Measurements from ENCODE around the gene ADGRA1. TPM values are rescaled to one million over a fixed set of nuclear protein-coding genes. Genes with fewer than 3 reads are reported as not detected.

Gene ADGRA1
- total RNA-seq, 4 donors from 2014 or later, result not detected

- no peak for DNase-seq
- Histone ChIP-seq H3K27ac (no peak overlapping the region), H3K9me3 (no peaks in the 10 kb centered on the region), H3K27me3 (peaks cover 0 to 17% (median 0%) of the 10 kb centered on the region in 4 donors), H3K4me3 (no peak overlapping the region), H3K36me3 (no peaks in the 10 kb centered on the region), H3K4me1 (no peaks in the 10 kb centered on the region)
- TF ChIP-seq POLR2A (IDR thresholded peaks at IDR 0.05) (no peak), CTCF (IDR thresholded peaks at IDR 0.05) (no peak)
- 73 to 85% methylated on average over 11 of the region's 11 CpGs for WGBS, 2 donors
- intact Hi-C loops (cut with DNase I), result no loop called here
These were observed 42.9 kb downstream of the ADGRA1 start for GRCh38 chr10:133130602-133131001.

DNA sequence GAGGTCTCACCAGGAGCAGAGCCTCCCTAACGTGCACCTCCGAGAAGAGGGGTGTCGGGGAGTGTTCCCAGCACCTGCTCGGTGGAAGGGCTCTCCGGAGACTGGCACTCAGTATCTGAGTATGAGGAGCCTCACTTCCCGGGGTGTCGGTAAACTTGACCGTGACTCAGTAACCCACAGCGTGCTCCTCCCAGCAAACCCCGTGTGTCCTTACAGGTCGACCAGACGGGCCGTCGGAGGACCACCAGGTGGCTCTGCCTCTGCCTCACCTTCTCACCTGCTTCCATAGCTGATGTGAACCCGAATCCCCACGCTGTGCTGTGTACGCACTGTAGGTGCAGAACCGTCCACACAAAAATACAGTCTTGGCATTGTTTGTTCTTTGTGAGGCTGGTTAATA is 43.3 kb downstream of the ADGRA1 start:
- peaks cover 0 to 13% (median 0%) of the 10 kb centered on the region in 4 donors for H3K27me3 ChIP-seq
- H3K27ac ChIP-seq, result no peak overlapping the region
- intact Hi-C loops (cut with DNase I), result no loop called here
- 62 to 72% methylated on average over 13 to 16 of the region's 18 CpGs for WGBS, 2 donors
- TF ChIP-seq POLR2A (IDR thresholded peaks at IDR 0.05) (no peak), CTCF (IDR thresholded peaks at IDR 0.05) (no peak)
- H3K36me3 ChIP-seq, result no peaks in the 10 kb centered on the region
- H3K4me1 ChIP-seq, result no peaks in the 10 kb centered on the region
- no peaks in the 10 kb centered on the region for H3K9me3 ChIP-seq
- no peak for DNase-seq
- H3K4me3 ChIP-seq, result no peak overlapping the region

DNA sequence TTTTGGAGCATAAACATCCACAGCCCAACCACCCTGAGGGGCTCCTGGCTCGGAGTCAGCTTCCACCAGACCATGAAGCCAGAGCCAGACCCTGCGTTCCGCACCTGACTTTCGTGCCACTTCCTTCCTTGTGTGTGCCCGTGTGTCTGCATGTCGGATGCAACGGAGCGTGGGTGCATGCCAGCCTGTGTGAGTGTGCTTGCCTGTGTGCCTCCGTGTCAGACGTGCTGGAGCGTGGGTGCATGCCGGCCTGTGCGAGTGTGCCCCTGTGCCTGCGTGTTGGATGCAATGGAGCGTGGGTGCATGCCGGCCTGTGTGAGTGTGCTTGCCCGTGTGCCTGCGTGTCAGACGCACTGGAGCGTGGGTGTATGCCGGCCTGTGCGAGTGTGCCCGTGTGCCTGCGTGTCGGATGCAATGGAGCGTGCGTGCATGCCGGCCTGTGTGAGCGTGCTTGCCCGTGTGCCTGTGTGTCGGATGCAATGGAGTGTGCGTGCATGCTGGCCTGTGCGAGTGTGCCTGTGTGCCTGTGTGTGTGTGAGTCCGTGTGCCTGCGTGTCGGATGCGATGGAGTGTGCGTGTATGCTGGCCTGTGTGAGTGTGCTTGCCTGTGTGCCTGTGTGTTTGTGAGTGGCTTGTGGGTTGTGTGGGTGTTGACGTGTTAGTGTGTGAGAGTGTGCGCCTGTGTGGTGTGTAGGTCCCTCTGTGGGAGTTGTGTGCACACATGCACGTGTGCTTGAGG is 44.2 kb downstream of the ADGRA1 start:
- Histone ChIP-seq H3K27me3 (peaks cover 0 to 4% (median 0%) of the 10 kb centered on the region in 4 donors), H3K4me1 (no peaks in the 10 kb centered on the region), H3K4me3 (no peak overlapping the region), H3K27ac (no peak overlapping the region), H3K9me3 (no peaks in the 10 kb centered on the region), H3K36me3 (no peaks in the 10 kb centered on the region)
- no peak for TF ChIP-seq CTCF (IDR thresholded peaks at IDR 0.05)
- no peak for TF ChIP-seq POLR2A (IDR thresholded peaks at IDR 0.05)
- 51 to 64% methylated on average over 20 to 24 of the region's 41 CpGs for WGBS, 2 donors
- DNase-seq, result no peak
- intact Hi-C loops (cut with DNase I), result no loop called here

- Histone ChIP-seq H3K36me3 (no peaks in the 10 kb centered on the region), H3K4me1 (no peaks in the 10 kb centered on the region), H3K27ac (no peak overlapping the region), H3K4me3 (no peak overlapping the region), H3K9me3 (no peaks in the 10 kb centered on the region), H3K27me3 (no peaks in the 10 kb centered on the region)
- TF ChIP-seq POLR2A (IDR thresholded peaks at IDR 0.05) (no peak), CTCF (IDR thresholded peaks at IDR 0.05) (no peak)
- no peak for DNase-seq
- WGBS, 2 donors, result 84 to 90% methylated on average over 6 to 12 of the region's 26 CpGs
- intact Hi-C loops (cut with DNase I), result no loop called here
These were observed 45.0 kb downstream of the ADGRA1 start for GRCh38 chr10:133132473-133133291.
